Measurements from ENCODE around the gene CEP295NL. TPM values are rescaled to one million over a fixed set of nuclear protein-coding genes. Genes with fewer than 3 reads are reported as not detected.
A peak's percentile ranks its signal among the peaks of the same experiment; 100 is the strongest.
"Not testable (repeated sequence)": the region's sequence is repeated elsewhere in the genome, so short reads cannot be mapped to it uniquely, and the experiment has no call there.

CEP295NL gene
- total and polyA plus RNA-seq, 7 donors: 0.04 to 0.52 (median 0.39) TPM; not detected in 2

- Histone ChIP-seq H3K9me3 (no peaks in the 10 kb centered on the region), H3K27me3 (ENCODE audit: insufficient read depth in 3 of 3, low read length in 2 of 3) (no peaks in the 10 kb centered on the region), H3K4me1 (no peaks in the 10 kb centered on the region), H3K27ac (no peak overlapping the region), H3K36me3 (ENCODE audit: insufficient read depth in 1 of 2, low read depth in 1 of 2) (no peaks in the 10 kb centered on the region), H3K4me3 (no peak overlapping the region)
- intact Hi-C loops (cut with DNase I): no loop called here
- 94 to 99% (median 95%) methylated on average over 15 of the region's 15 CpGs for WGBS, 3 donors
- no peak for TF ChIP-seq CTCF (IDR thresholded peaks at IDR 0.05)
- DNase-seq (peak in 1 of 2 donors; percentile 34), ATAC-seq (no peak)
Observed at GRCh38 chr17:78913115-78913514, 10.1 kb upstream of the CEP295NL start.

- Histone ChIP-seq H3K27me3 (ENCODE audit: insufficient read depth in 3 of 3, low read length in 2 of 3) (no peaks in the 10 kb centered on the region), H3K4me1 (no peaks in the 10 kb centered on the region), H3K36me3 (ENCODE audit: insufficient read depth in 1 of 2, low read depth in 1 of 2) (no peaks in the 10 kb centered on the region), H3K27ac (no peak overlapping the region), H3K9me3 (no peaks in the 10 kb centered on the region), H3K4me3 (no peak overlapping the region)
- TF ChIP-seq CTCF (IDR thresholded peaks at IDR 0.05): no peak
- intact Hi-C loops (cut with DNase I): no loop called here
- DNase-seq (peak in 1 of 2 donors; percentile 50), ATAC-seq (no peak)
- 48 to 62% (median 49%) methylated on average over 8 of the region's 8 CpGs for WGBS, 3 donors
Observed at GRCh38 chr17:78912082-78912481, 9.1 kb upstream of the CEP295NL start.

GRCh38 chr17:78911543-78911942 is 8.5 kb upstream of the CEP295NL start:
- intact Hi-C loops (cut with DNase I); H3K4me1 ChIP-seq; H3K27ac ChIP-seq; ATAC-seq; H3K36me3 ChIP-seq (ENCODE audit: insufficient read depth in 1 of 2, low read depth in 1 of 2); H3K9me3 ChIP-seq; H3K4me3 ChIP-seq; DNase-seq; H3K27me3 ChIP-seq (ENCODE audit: insufficient read depth in 3 of 3, low read length in 2 of 3): not testable (repeated sequence)
- 72 to 85% (median 81%) methylated on average over 7 of the region's 7 CpGs for WGBS, 3 donors

GRCh38 chr17:78910497-78911284 is 7.7 kb upstream of the CEP295NL start:
- TF ChIP-seq CTCF (IDR thresholded peaks at IDR 0.05): no peak
- intact Hi-C loops (cut with DNase I): no loop called here
- WGBS, 3 donors: 76 to 83% (median 82%) methylated on average over 11 of the region's 11 CpGs
- H3K4me1 ChIP-seq: no peaks in the 10 kb centered on the region
- ATAC-seq (no peak), DNase-seq (no peak)
- H3K9me3 ChIP-seq: no peaks in the 10 kb centered on the region
- no peak overlapping the region for H3K4me3 ChIP-seq
- no peaks in the 10 kb centered on the region for H3K27me3 ChIP-seq (ENCODE audit: insufficient read depth in 3 of 3, low read length in 2 of 3)
- H3K36me3 ChIP-seq (ENCODE audit: insufficient read depth in 1 of 2, low read depth in 1 of 2): no peaks in the 10 kb centered on the region
- H3K27ac ChIP-seq: no peak overlapping the region

GRCh38 chr17:78908426-78908825 is 5.4 kb upstream of the CEP295NL start:
- DNase-seq (no peak), ATAC-seq (no peak)
- Histone ChIP-seq H3K4me3 (no peak overlapping the region), H3K36me3 (ENCODE audit: insufficient read depth in 1 of 2, low read depth in 1 of 2) (no peaks in the 10 kb centered on the region), H3K4me1 (no peaks in the 10 kb centered on the region), H3K9me3 (no peaks in the 10 kb centered on the region), H3K27me3 (ENCODE audit: insufficient read depth in 3 of 3, low read length in 2 of 3) (no peaks in the 10 kb centered on the region), H3K27ac (no peak overlapping the region)
- intact Hi-C loops (cut with DNase I): no loop called here
- 22 to 28% (median 23%) methylated on average over 4 of the region's 4 CpGs for WGBS, 3 donors
- no peak for TF ChIP-seq CTCF (IDR thresholded peaks at IDR 0.05)

All from psoas muscle (tissue), 8 donors.